GM18907 (cell line): Measurements from ENCODE around the gene PPP1R14C.
"Not testable (repeated sequence)": the region's sequence is repeated elsewhere in the genome, so short reads cannot be mapped to it uniquely, and the experiment has no call there.

Experiments
- ATAC-seq: cut with Tn5 transposase; IDR thresholded peaks from one replicate; pipeline ENCODE4 v1.9.1; 2021; ENCODE audit warnings: mild to moderate bottlenecking, moderate library complexity; ENCODE audit not compliant: unreplicated experiment

The PPP1R14C gene

GRCh38 chr6:150137711-150138110 is 5.1 kb upstream of the PPP1R14C start:
- ATAC-seq: not testable (repeated sequence)

- no peak for ATAC-seq
These were observed 4.2 kb upstream of the PPP1R14C start for GRCh38 chr6:150138638-150139037.

DNA sequence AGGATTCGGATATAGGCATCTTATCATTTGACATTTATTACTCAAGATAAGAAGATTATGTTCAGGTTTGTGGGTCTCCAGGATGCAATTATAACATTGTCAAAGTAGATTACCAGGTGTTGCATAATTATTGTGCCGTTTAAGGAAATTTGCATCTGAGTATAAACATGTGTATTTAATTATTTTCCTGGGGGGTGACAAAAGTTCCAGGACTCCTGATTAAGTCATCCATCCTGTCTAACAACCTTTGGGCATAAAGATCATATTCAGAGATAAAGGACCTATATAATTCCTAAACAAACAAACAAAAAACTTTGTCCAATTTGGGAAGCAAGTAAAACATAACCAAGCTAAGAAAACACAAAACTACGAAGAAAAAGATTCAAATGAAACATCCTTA is 3.3 kb upstream of the PPP1R14C start:
- no peak for ATAC-seq

- no peak for ATAC-seq
These were observed 2.4 kb upstream of the PPP1R14C start for GRCh38 chr6:150140236-150140969.

DNA sequence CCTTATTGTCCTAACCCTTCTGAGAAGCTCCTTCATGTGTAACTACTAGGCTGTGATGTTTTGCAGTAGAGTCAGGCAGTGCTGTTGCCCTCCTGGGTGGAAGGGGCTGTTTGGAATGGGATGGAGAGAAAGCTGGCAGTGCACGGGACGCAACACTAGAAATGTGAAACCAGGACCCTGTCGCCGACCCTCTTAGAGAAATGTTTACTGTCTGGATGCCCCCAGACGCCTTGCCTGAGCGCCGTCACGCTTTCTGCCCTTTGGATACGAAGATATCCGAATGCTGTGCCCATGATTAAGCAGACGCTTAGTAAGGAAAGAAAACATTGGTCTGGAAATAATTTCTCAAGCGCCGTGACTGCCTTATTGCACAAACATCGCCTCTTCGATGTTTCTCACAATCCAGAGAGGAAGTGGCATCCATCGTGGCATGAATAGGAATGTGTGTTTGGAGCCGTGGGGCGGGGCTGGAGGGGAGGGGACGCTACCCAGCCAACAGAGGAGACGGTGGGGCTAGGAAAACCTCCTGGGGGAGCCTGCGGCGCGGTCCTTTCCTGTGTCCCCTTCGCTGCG is 661 bp upstream of the PPP1R14C start:
- no peak for ATAC-seq

DNA sequence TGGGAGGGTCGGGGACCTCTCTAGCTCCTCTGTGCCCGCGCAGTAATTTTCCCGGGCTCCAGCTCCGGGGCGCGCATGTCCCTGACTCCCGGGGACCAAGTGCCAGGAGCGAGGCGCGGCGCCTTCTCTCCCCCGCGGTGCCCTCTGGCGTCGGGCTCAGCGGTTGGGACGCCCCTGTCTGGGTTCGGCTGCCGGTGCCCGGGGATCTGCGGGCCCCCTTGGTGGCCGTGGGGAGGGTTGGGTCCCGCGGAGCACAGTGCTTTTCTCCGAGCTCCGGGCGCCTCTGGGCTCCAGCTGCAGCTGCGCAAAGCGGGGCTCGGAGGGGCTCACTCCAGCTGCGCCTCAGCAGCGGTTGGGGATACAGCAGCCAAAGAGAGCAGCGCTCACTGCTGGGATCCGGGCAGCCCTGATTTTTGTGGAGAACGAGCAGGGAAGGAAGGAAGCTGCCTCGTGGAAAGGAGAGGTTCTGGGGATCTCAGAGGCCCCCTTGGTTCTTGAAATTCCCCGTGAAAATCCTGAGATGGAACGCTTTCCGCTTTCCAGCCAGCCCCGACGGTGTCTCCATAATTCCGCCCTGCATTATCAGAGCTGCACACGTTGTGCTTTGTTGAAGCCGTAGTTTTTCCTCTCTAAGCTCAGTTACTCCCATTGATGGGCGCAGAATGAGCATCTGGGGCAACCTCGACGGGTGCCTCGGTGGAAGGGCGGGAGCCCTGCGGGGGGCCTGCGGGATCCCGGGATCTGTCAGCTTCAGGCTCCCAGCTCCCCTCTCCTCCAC is 861 bp downstream of the PPP1R14C start:
- no peak for ATAC-seq

DNA sequence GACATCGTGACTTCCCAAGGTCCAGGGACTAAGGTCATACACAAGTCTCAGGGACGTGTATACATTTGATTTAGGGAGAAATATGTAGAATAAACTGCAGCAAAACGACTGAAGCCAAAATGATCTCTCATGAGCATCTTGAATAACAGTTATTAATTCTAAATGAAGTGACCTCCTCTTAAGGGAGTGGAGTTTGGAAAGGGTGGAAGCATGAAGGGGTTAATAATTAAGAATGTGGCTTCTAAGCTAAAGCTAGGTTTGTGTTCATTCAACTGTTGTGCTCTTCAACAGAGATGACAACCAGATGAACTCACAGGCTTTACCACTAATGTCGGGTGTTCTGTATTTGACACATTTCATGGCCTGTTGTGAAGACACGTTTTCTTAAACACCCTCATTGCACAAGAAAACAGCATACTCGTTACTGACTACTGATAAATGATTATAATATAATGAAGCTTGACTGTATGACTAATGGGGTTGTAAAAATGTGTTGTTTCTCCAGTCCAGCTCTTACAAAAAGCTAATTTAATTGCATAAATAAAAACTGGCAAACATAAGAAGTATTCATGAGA is 1.5 kb downstream of the PPP1R14C start:
- no peak for ATAC-seq

- no peak for ATAC-seq
These were observed 2.6 kb downstream of the PPP1R14C start for GRCh38 chr6:150145427-150145826.

DNA sequence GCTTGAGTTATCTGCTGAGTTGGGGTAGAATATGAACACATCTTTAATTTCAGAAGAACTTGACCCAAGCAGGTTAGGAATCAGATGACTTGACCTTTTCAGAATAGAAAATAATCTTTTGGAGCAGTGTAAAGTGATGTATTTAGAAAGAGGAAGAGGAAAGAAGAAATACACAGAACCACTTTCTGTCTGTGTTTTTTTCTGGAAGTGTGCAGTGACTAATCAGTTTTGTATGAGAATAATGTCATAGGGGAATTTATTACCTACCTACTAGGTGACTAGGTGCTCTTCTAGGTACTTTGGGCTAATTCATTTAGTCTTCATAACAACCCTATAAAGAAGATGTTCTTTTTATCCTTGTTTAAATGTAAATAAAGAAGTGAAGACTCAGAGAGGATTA is 3.0 kb downstream of the PPP1R14C start:
- no peak for ATAC-seq

DNA sequence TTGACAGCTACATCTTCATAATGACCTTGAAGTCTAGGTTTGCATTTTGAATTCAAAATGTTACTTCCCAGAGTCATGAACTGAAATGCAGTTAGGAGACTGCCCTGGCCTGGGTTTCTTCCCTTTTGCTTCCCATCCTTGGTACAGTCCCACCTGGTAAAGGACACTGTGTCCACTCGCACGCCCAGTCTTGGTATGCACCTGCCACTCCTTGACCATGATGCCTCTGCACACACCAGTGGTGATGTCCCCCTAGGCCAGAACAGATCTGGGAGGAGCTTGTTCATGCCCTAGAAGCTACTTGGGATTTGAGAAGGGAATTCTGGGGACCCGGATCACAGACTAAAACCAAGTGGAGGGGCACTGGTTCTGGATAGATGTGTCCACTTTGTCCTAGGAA is 3.6 kb downstream of the PPP1R14C start:
- no peak for ATAC-seq

DNA sequence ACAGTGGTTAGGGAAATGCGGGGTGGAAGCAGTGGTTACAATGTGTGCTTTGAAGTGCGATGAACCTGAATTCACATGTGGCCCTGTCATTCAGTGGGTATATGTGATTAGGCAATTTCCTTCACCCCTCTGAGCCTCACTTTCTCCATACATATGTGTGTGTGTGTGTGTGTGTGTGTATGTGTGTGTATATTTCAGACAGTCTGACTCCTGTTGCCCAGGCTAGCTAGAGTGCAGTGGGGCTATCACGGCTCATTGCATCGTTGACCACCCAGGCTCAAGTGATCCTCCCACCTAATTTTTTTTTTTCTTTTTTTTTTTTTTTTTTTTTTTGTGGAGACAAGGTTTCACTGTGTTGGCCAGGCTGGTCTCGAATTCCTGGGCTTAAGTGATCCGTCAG is 6.3 kb downstream of the PPP1R14C start:
- ATAC-seq: no peak

GRCh38 chr6:150150458-150150820 is 7.6 kb downstream of the PPP1R14C start:
- ATAC-seq: no peak

DNA sequence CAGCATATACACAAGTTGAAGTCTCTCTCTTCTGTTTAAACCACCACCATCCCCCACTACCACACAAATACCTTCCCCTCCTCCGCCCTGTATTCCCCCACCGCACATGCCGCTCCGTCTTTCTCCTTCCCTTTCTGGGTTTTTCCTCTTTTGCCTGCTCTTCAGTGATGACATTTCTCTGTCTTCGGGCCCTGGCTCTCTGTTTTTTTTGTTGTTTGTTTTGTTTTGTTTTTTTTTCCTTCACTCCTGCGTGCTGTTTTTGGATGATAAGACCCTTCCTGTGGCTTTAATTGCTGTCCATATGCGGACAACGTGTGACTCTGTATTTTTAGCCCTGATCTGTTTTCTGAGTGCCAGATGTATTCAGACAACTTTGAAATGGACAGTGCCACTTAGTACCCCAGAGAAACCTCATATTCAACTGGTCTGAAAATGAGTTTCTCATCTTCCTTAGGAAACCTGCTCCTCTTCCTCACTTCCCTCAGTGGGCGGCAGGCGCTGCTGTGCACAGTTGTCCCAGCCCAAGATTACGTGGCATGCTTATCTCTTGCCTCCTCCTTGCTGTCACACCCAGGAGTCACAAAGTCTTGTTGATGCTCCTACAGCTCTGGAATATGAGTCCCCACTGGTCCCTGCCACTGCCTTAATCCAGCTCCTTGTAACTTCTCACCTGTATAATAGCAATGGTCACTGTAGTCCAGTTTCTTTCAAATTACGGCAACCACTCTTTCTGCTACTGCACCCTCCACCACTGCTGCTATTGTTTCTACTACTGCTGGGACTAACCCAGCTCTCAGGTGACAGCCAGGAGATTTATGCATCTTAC is 8.2 kb downstream of the PPP1R14C start:
- no peak for ATAC-seq

DNA sequence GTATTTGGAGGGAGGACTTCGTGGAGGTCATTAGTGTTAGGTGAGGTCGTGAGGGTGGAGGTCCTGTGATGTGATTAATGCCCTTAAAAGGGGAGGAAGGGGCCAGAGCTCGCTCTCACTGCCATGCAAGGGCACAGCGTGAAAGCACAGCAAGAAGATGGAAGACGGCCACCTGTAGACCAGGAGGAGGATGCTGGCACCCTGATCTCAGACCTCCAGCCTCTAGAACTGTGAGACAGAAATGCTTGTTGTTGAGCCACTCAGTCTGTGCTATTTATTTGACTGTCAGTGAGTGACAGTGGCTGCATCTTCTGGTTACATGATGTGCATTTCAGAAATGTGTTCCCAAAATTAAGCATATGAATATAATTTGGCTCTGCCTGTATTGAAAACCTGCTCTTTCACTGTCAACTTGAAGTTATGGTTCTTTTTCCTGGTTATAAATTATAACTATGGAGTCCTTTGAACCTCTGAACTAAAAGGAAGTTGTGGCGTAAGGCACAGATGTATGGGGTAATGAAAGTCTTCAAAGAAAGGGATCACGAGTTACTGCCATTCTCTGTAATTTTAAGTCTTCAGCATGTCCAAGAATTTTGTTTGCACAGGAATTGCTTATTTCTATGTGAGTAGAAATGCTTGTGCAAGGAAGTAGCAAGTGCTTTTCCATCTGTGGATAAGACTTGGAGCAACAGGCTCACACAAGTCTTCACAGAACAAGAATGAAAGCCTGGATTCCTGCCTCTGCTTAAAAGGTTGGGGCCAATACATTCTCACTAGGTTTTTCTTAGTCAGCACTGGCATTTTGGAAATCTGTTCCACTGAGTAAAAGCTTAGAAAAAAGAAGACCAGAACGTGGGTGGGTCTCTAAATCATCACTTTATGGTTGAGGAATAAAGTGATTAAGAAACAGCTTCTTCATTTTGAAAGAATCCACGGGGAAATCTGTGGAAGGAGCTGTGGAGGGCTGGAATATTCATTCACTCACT is 10.3 kb downstream of the PPP1R14C start:
- no peak for ATAC-seq

- ATAC-seq: no peak
These were observed 11.2 kb downstream of the PPP1R14C start for GRCh38 chr6:150153905-150154492.

DNA sequence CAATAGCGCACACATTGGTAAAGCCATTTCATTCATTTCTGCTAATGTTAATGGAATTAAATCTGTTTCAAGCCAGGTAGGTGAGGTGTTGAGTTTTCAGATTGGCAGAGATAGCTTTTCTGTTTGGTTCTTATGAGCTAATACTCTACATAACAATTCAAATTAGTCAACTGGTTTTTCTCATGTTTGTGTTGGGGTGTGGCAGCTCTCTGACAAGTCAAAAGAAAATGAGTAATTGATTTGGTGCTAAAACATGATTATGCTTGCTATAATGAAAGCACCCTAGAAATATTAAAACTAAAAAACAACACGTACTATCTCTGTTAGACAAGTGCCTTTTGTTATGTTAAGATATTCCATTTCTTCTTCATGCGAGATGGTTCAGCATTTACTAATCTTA is 13.6 kb downstream of the PPP1R14C start:
- ATAC-seq: no peak

DNA sequence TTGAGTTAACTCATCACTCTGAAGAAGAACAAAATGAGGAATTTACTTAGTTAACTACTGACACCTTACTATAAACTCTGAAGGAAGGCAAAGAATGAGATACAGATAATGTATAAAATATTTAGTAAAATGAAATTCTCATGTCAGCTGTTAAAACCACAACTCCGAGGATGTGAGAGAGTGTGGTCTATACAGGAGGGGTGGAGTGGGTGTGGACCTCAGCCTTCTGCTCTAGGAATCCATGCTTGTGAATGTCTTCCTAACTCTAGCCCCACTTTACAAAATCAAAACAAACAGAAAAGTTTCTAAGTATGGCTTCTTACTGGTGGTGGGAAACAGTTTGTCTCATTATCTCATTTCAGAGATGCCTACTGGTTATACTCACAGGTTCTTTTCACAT is 14.2 kb downstream of the PPP1R14C start:
- no peak for ATAC-seq

GRCh38 chr6:150159757-150160156 is 16.9 kb downstream of the PPP1R14C start:
- no peak for ATAC-seq

DNA sequence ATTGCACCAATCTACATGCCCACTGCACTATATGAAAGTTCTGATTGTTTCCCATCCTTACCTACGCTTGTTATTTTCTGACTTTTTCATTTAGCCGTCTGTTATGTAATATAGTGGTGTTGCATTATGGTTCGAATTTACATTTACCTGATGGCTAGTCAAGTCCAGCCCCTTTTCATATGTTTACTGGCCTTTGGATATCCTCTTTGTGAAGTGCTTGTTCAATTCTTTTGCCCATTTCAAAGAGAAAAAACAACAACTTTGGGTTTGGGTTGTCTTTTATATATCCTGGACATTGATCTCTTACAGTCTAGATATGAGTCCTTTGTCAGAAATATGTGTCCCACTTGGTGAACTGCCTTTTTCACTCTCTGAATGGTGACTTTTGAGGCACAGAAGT is 21.1 kb downstream of the PPP1R14C start:
- no peak for ATAC-seq
